H1 (cell line): ENCODE results near the gene MAVS. TPM values are rescaled to one million over a fixed set of nuclear protein-coding genes. Genes with fewer than 3 reads are reported as not detected.

ENCODE experiments used
- CTCF ChIA-PET: fragments of 300-600 bp; sonication (Branson Sonifier 250); formaldehyde crosslinking; loops from one replicate; lab custom pipeline; 2021; ENCODE audit not compliant: partially characterized antibody; lab: Charles Lee
- POLR2A ChIA-PET: fragments of 300-600 bp; sonication (Branson Sonifier 250); formaldehyde crosslinking; loops from one replicate; lab custom pipeline; 2021; ENCODE audit warnings: inconsistent platforms; ENCODE audit not compliant: partially characterized antibody; lab: Charles Lee
- DNase-seq, 2 experiments: peaks; one replicate each; pipeline versions ENCODE4 v3.0.0 to v3.0.0-alpha.2; 2010 to 2022; ENCODE audit warnings: low spot score in 2 of 2, low read depth in 1 of 2, mixed read lengths in 1 of 2
- FAIRE-seq: peaks from 2 replicates; lab custom pipeline; 2011; peaks lifted over from hg19 to GRCh38; lab: Jason Lieb, UNC
- H2AFZ ChIP-seq: 2 replicates; pipeline ENCODE4 v1.8.1; 2012; ENCODE audit warnings: low read length, inconsistent platforms
- H2AK5ac ChIP-seq: 2 replicates; pipeline ENCODE4 v1.6.1; 2013; ENCODE audit warnings: low read depth, low read length
- H2BK120ac ChIP-seq: replicated peaks from 2 replicates; pipeline ENCODE3; 2013; ENCODE audit warnings: low read depth, low read length, inconsistent platforms
- H2BK12ac ChIP-seq: 2 replicates; pipeline ENCODE4 v1.6.1; 2013; ENCODE audit warnings: low read depth, low read length
- H2BK15ac ChIP-seq: 2 replicates; pipeline ENCODE4 v1.6.1; 2013; ENCODE audit warnings: low read length
- H2BK20ac ChIP-seq: 2 replicates; pipeline ENCODE4 v1.6.1; 2013; ENCODE audit warnings: low read length
- H2BK5ac ChIP-seq: 2 replicates; pipeline ENCODE4 v1.6.1; 2013; ENCODE audit warnings: low read depth, low read length
- H3K14ac ChIP-seq: 2 replicates; pipeline ENCODE4 v1.6.1; 2013; ENCODE audit warnings: inconsistent platforms; ENCODE audit not compliant: insufficient read length
- H3K18ac ChIP-seq: 2 replicates; pipeline ENCODE4 v1.6.1; 2013; ENCODE audit warnings: low read length; ENCODE audit errors: extremely low read depth
- H3K23ac ChIP-seq: 2 replicates; pipeline ENCODE4 v1.6.1; 2013; ENCODE audit warnings: inconsistent platforms; ENCODE audit not compliant: insufficient read length
- H3K23me2 ChIP-seq: 2 replicates; pipeline ENCODE4 v1.6.1; 2013; ENCODE audit warnings: low read depth, low read length
- H3K27ac ChIP-seq: 2 replicates; pipeline ENCODE4 v1.6.1; 2011; ENCODE audit warnings: low read depth, low read length, inconsistent platforms
- H3K27me3 ChIP-seq, 4 experiments: replicated peaks in 1 of 4; 1 replicate in 1 of 4; 2 replicates in 3 of 4; pipeline versions ENCODE4 v1.6.1 to v1.8.1; 2011 to 2013; ENCODE audit warnings: low read length in 3 of 4, mild to moderate bottlenecking in 3 of 4, inconsistent platforms in 2 of 4, mixed read lengths in 2 of 4, moderate library complexity in 1 of 4; ENCODE audit not compliant: control insufficient read depth in 3 of 4, insufficient read depth in 3 of 4; ENCODE audit errors: extremely low read depth in 1 of 4
- H3K36me3 ChIP-seq, 4 experiments: 2 replicates each; pipeline versions ENCODE4 v1.6.1 to v1.8.1; 2011 to 2013; ENCODE audit warnings: mild to moderate bottlenecking in 4 of 4, low read length in 3 of 4, moderate library complexity in 2 of 4, control low read depth in 1 of 4, inconsistent platforms in 1 of 4; ENCODE audit not compliant: insufficient read depth in 4 of 4, control insufficient read depth in 2 of 4
- H3K4ac ChIP-seq: replicated peaks from 2 replicates; pipeline ENCODE3; 2013; ENCODE audit warnings: low read length, low read depth, mixed read lengths, inconsistent platforms; ENCODE audit not compliant: insufficient read length
- H3K4me1 ChIP-seq, 4 experiments: replicated peaks in 1 of 4; 1 replicate in 1 of 4; 2 replicates in 3 of 4; pipeline versions ENCODE4 v1.6.1 to v1.8.1; 2011 to 2013; ENCODE audit warnings: low read length in 3 of 4, inconsistent platforms in 2 of 4, mixed read lengths in 1 of 4; ENCODE audit not compliant: insufficient read depth in 4 of 4, control insufficient read depth in 3 of 4
- H3K4me2 ChIP-seq, 2 experiments: 2 replicates each; pipeline versions ENCODE4 v1.6.1 to v1.8.1; 2011 to 2013; ENCODE audit warnings: low read depth in 2 of 2, low read length in 2 of 2, control low read depth in 1 of 2, inconsistent platforms in 1 of 2, mild to moderate bottlenecking in 1 of 2; ENCODE audit not compliant: insufficient read depth in 1 of 2
- H3K4me3 ChIP-seq, 4 experiments: fragments of 200-600, 300-600 bp in 1 of 4; sonication (generic), shearing (Covaris generic), sonication (Bioruptor Twin) in 1 of 4; 2 replicates each; pipeline versions ENCODE4 v1.5.1 to v1.8.1; 2011 to 2016; ENCODE audit warnings: low read length in 4 of 4, low read depth in 3 of 4, control low read depth in 2 of 4, inconsistent platforms in 2 of 4, mild to moderate bottlenecking in 2 of 4, mixed read lengths in 1 of 4, moderate library complexity in 1 of 4; ENCODE audit not compliant: insufficient read depth in 2 of 4; ENCODE audit errors: extremely low read depth in 1 of 4
- H3K56ac ChIP-seq: replicated peaks from 2 replicates; pipeline ENCODE3; 2013; ENCODE audit warnings: low read depth, mild to moderate bottlenecking, mixed read lengths, low read length, inconsistent platforms; ENCODE audit not compliant: insufficient read length
- H3K79me1 ChIP-seq: 2 replicates; pipeline ENCODE4 v1.6.1; 2013; ENCODE audit warnings: low read depth, low read length, control low read depth
- H3K79me2 ChIP-seq, 2 experiments: 2 replicates each; pipeline versions ENCODE4 v1.6.1 to v1.8.1; 2012 to 2013; ENCODE audit warnings: low read length in 2 of 2, mild to moderate bottlenecking in 2 of 2, inconsistent platforms in 1 of 2; ENCODE audit not compliant: insufficient read depth in 2 of 2, control insufficient read depth in 1 of 2
- H3K9ac ChIP-seq, 4 experiments: replicated peaks in 1 of 4; 1 replicate in 1 of 4; 2 replicates in 3 of 4; pipeline versions ENCODE4 v1.6.1 to v1.8.1; 2011 to 2013; ENCODE audit warnings: low read depth in 3 of 4, low read length in 3 of 4, control low read depth in 2 of 4, mild to moderate bottlenecking in 2 of 4, moderate library complexity in 2 of 4, inconsistent platforms in 1 of 4; ENCODE audit errors: extremely low read depth in 1 of 4
- H3K9me3 ChIP-seq, 2 experiments: 2 replicates each; pipeline versions ENCODE4 v1.6.1 to v1.8.1; 2012 to 2013; ENCODE audit warnings: mild to moderate bottlenecking in 2 of 2, moderate library complexity in 2 of 2, control low read depth in 1 of 2, inconsistent platforms in 1 of 2, low read depth in 1 of 2, low read length in 1 of 2, mixed read lengths in 1 of 2; ENCODE audit not compliant: insufficient read depth in 2 of 2
- H4K20me1 ChIP-seq, 2 experiments: replicated peaks in 1 of 2; 2 replicates each; pipeline versions ENCODE3 to v1.8.1; 2011 to 2013; ENCODE audit warnings: inconsistent platforms in 2 of 2, low read length in 2 of 2, mild to moderate bottlenecking in 1 of 2; ENCODE audit not compliant: insufficient read depth in 2 of 2, control insufficient read depth in 1 of 2
- H4K5ac ChIP-seq: 2 replicates; pipeline ENCODE4 v1.6.1; 2013; ENCODE audit warnings: low read length, low read depth, mixed read lengths, inconsistent platforms; ENCODE audit not compliant: insufficient read length
- H4K8ac ChIP-seq: 2 replicates; pipeline ENCODE4 v1.8.0; 2013; ENCODE audit warnings: mild to moderate bottlenecking, moderate library complexity, low read length, inconsistent platforms; ENCODE audit not compliant: insufficient read depth; ENCODE audit errors: extremely low read depth
- H4K91ac ChIP-seq: replicated peaks from 2 replicates; pipeline ENCODE3; 2013; ENCODE audit warnings: low read length, mixed read lengths, inconsistent platforms; ENCODE audit not compliant: insufficient read length
- ASH2L ChIP-seq: fragments of 200-600, 300-600 bp; sonication (generic); IDR thresholded peaks from one replicate; pipeline ENCODE4 v1.7.1; 2017; ENCODE audit warnings: low read length
- ATF2 ChIP-seq: IDR thresholded peaks from 2 replicates; pipeline ENCODE4 v1.6.1; 2012; ENCODE audit warnings: low read length, inconsistent platforms
- CHD1 ChIP-seq: IDR thresholded peaks from 2 replicates; pipeline ENCODE4 v1.6.1; 2012; ENCODE audit warnings: low read depth, low read length, improper control_type of control experiment
- CREB1 ChIP-seq: IDR thresholded peaks from 2 replicates; pipeline ENCODE4 v1.6.1; 2012; ENCODE audit warnings: inconsistent platforms
- CTBP2 ChIP-seq: IDR thresholded peaks from 2 replicates; pipeline ENCODE4 v1.7.0; 2011; ENCODE audit warnings: borderline replicate concordance, mild to moderate bottlenecking, moderate library complexity, mixed read lengths, low read length; ENCODE audit not compliant: insufficient read depth, insufficient read length
- EGR1 ChIP-seq: IDR thresholded peaks from 2 replicates; pipeline ENCODE4 v1.6.1; 2011; ENCODE audit warnings: low read depth, low read length, borderline replicate concordance
- JUN ChIP-seq: IDR thresholded peaks from 2 replicates; pipeline ENCODE4 v1.6.1; 2011; ENCODE audit warnings: low read depth, mild to moderate bottlenecking, improper control_type of control experiment, low read length
- MAFK ChIP-seq: IDR thresholded peaks from 2 replicates; pipeline ENCODE4 v1.6.1; 2012; ENCODE audit warnings: low read depth, mild to moderate bottlenecking, improper control_type of control experiment, low read length
- POU5F1 ChIP-seq: IDR thresholded peaks from 2 replicates; pipeline ENCODE4 v1.6.1; 2011; ENCODE audit warnings: low read depth, mild to moderate bottlenecking, low read length, moderate library complexity
- RAD21 ChIP-seq, 2 experiments: IDR thresholded peaks in 1 of 2; conservative IDR thresholded peaks in 1 of 2; 2 replicates each; pipeline ENCODE4 v1.6.1; 2011; ENCODE audit warnings: low read depth in 2 of 2, low read length in 2 of 2, improper control_type of control experiment in 1 of 2, inconsistent platforms in 1 of 2, mild to moderate bottlenecking in 1 of 2, moderate library complexity in 1 of 2
- SAP30 ChIP-seq: fragments of 300-600 bp; sonication (generic); IDR thresholded peaks from 2 replicates; pipeline ENCODE4 v1.7.1; 2012; ENCODE audit warnings: low read length, moderate library complexity, mild to moderate bottlenecking, inconsistent platforms; ENCODE audit not compliant: insufficient read depth, insufficient replicate concordance
- TBP ChIP-seq: IDR thresholded peaks from 2 replicates; pipeline ENCODE4 v1.6.1; 2011; ENCODE audit warnings: low read depth, low read length, improper control_type of control experiment
- TCF12 ChIP-seq: IDR thresholded peaks from 2 replicates; pipeline ENCODE4 v1.6.1; 2011; ENCODE audit warnings: low read depth, mild to moderate bottlenecking, low read length
- WGBS, 2 experiments: shearing (Covaris generic) in 1 of 2; methylation state at CpG; one replicate each; pipeline versions ENCODE4 v1.1.6 to v1.1.7; 2013 to 2015; ENCODE audit warnings: low lambda C conversion rate in 2 of 2, mixed read lengths in 2 of 2, inconsistent platforms in 1 of 2, low coverage in 1 of 2, missing lambda C conversion rate in 1 of 2; ENCODE audit not compliant: insufficient replicate concordance in 2 of 2, insufficient coverage in 1 of 2, insufficient read length in 1 of 2; ENCODE audit errors: extremely low coverage in 1 of 2, missing lambda C conversion rate in 1 of 2; 5-methylcytosine and 5-hydroxymethylcytosine counted together
- polyA plus RNA-seq, 7 experiments: library from polyadenylated mRNA; depleted of rRNA in 3 of 7; stranded (reverse) in 5 of 7; unstranded in 2 of 7; fragments of >200 nt in 5 of 7; fragments of 200-250 nt in 2 of 7; gene quantifications; 1 replicate in 5 of 7; 2 replicates in 1 of 7; 4 replicates in 1 of 7; pipeline versions ENCODE4 v1.2.1 to v1.2.3, GENCODE V29; 2011 to 2013; ENCODE audit warnings: missing spikeins in 2 of 7, mixed read lengths in 2 of 7
- total RNA-seq: library from RNA; stranded (reverse); fragmentation: NEBNext Ultra II Directional; extraction: Animal tissue kit (Norgen Biotek cat#: 25700); gene quantifications from 2 replicates; pipeline ENCODE4 v1.2.1, GENCODE V29; 2021

Gene MAVS
- total and polyA plus RNA-seq, 2 of the 8 experiments (the other 6 are each of a cell fraction or from before 2014, with no cell fraction given): 9.9 to 24.3 TPM

GRCh38 chr20:3821996-3822395, 24.6 kb upstream of the MAVS start:
- Histone ChIP-seq H3K4me1 (peaks cover 0 to 7% (median 3%) of the 10 kb centered on the region in 4 experiments; a peak in 4 of 7 replicates), H2BK5ac (no peak overlapping the region), H3K18ac (no peak overlapping the region), H4K5ac (no peak overlapping the region), H4K8ac (no peak overlapping the region), H2BK20ac (no peak overlapping the region), H3K56ac (no peak overlapping the region), H3K23ac (no peak overlapping the region), H2AFZ (no peak overlapping the region), H3K79me1 (no peaks in the 10 kb centered on the region), H3K23me2 (peaks cover 4% of the 10 kb centered on the region; the same call in 1 of the 2 replicates), H2BK12ac (no peak overlapping the region), H3K9ac (no peak overlapping the region), H3K36me3 (no peaks in the 10 kb centered on the region), H3K4me2 (no peak overlapping the region), H3K27me3 (no peaks in the 10 kb centered on the region), H3K4ac (no peak overlapping the region), H2BK15ac (no peak overlapping the region), H3K27ac (no peak overlapping the region), H3K14ac (no peak overlapping the region), H2BK120ac (no peak overlapping the region), H3K4me3 (no peak overlapping the region), H4K91ac (no peak overlapping the region), H4K20me1 (no peaks in the 10 kb centered on the region), H3K79me2 (no peaks in the 10 kb centered on the region), H2AK5ac (no peak overlapping the region), H3K9me3 (no peaks in the 10 kb centered on the region)
- ChIA-PET CTCF (interaction anchor here (1.0 to 10.6 kb wide), 7 partner anchors 8 to 249 kb away, joined by 3 to 128 read pairs (median 7); partner anchors contain the start of genes CENPB and SPEF1), POLR2A (interaction anchor here (1.4 to 4.2 kb wide), 2 partner anchors 21 to 36 kb away, joined by 3 to 20 read pairs; partner anchors contain the start of gene CENPB)
- WGBS, 2 experiments: 91% methylated on average over 14 of the region's 14 CpGs; no CpG with 5 or more reads in 1 of the 2 experiments
- no peak for DNase-seq
- FAIRE-seq: no peak
- no peak for TF ChIP-seq ATF2
- no peak for TF ChIP-seq RAD21 (IDR thresholded peaks at IDR 0.05 in 1 of 2, conservative IDR thresholded peaks at IDR 0.05 in 1 of 2; ENCODE audit: low read depth in 2 of 2, low read length in 2 of 2)
- TF ChIP-seq TBP: no peak
- no peak for TF ChIP-seq TCF12
- TF ChIP-seq MAFK: no peak
- TF ChIP-seq ASH2L: no peak
- no peak for TF ChIP-seq CREB1
- no peak for TF ChIP-seq CTBP2
- TF ChIP-seq SAP30: no peak
- no peak for TF ChIP-seq EGR1
- TF ChIP-seq CHD1: no peak
- no peak for TF ChIP-seq POU5F1
- TF ChIP-seq JUN: no peak
